SK-N-SH (cell line): Measurements from ENCODE around the gene APOBR.

Source experiments
- EZH2phosphoT487 ChIP-seq: fragments of 200-600 bp; sonication (generic); IDR thresholded peaks from 2 replicates; pipeline ENCODE4 v1.6.1; 2017; ENCODE audit warnings: low read depth, mixed run types, mild to moderate bottlenecking, antibody characterized with exemption, moderate library complexity, borderline replicate concordance
- RFX5 ChIP-seq: IDR thresholded peaks from 2 replicates; pipeline ENCODE4 v1.6.1; 2012; ENCODE audit warnings: mild to moderate bottlenecking, improper control_type of control experiment, low read length
- TAF1 ChIP-seq: IDR thresholded peaks from 2 replicates; pipeline ENCODE4 v1.6.1; 2012; ENCODE audit warnings: low read depth, mild to moderate bottlenecking, low read length, moderate library complexity, borderline replicate concordance
- TF ChIP-seq, protein P1 (sequence below): fragments of 200-600 bp; sonication (generic); IDR thresholded peaks from 2 replicates; pipeline ENCODE4 v1.6.1; 2017; ENCODE audit warnings: antibody characterized with exemption, mild to moderate bottlenecking, moderate library complexity
- TF ChIP-seq, protein P2 (sequence below): IDR thresholded peaks from 2 replicates; pipeline ENCODE4 v1.4.0; 2012; ENCODE audit warnings: low read depth

DNA sequence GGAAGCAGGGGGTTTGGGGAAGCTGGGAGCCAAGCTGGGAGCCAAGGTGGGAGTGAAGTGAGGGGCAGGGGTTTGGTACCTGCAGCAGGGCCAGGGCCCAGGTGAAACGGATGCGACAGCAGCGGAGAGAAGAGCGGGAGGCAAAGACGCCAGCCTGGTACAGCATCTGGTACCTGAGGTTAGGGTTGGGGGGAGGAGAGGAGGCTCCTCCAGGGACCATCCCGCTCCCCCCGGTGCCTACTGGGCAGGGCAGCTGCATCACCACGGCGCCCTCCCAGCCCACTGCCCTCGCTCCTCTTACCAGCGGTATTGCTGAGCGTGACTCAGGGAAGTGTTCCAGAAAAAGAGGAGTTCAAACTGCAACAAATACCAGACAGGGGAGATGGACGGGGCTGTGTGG is 12.4 kb upstream of the APOBR start:
- no peak for TF ChIP-seq RFX5
- TF ChIP-seq, protein P1, sequence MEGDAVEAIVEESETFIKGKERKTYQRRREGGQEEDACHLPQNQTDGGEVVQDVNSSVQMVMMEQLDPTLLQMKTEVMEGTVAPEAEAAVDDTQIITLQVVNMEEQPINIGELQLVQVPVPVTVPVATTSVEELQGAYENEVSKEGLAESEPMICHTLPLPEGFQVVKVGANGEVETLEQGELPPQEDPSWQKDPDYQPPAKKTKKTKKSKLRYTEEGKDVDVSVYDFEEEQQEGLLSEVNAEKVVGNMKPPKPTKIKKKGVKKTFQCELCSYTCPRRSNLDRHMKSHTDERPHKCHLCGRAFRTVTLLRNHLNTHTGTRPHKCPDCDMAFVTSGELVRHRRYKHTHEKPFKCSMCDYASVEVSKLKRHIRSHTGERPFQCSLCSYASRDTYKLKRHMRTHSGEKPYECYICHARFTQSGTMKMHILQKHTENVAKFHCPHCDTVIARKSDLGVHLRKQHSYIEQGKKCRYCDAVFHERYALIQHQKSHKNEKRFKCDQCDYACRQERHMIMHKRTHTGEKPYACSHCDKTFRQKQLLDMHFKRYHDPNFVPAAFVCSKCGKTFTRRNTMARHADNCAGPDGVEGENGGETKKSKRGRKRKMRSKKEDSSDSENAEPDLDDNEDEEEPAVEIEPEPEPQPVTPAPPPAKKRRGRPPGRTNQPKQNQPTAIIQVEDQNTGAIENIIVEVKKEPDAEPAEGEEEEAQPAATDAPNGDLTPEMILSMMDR, result no peak
- TF ChIP-seq, protein P2, sequence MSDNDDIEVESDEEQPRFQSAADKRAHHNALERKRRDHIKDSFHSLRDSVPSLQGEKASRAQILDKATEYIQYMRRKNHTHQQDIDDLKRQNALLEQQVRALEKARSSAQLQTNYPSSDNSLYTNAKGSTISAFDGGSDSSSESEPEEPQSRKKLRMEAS, result no peak
- TF ChIP-seq EZH2phosphoT487, result no peak
- TF ChIP-seq TAF1, result no peak
